HS-5 (cell line): Measurements from ENCODE around the gene PDLIM3.
"Not testable (repeated sequence)": the region's sequence is repeated elsewhere in the genome, so short reads cannot be mapped to it uniquely, and the experiment has no call there.

Source experiments
- DNase-seq: peaks from one replicate; pipeline ENCODE4 v3.0.0-alpha.2; 2012; ENCODE audit warnings: low read depth

Gene PDLIM3

DNA sequence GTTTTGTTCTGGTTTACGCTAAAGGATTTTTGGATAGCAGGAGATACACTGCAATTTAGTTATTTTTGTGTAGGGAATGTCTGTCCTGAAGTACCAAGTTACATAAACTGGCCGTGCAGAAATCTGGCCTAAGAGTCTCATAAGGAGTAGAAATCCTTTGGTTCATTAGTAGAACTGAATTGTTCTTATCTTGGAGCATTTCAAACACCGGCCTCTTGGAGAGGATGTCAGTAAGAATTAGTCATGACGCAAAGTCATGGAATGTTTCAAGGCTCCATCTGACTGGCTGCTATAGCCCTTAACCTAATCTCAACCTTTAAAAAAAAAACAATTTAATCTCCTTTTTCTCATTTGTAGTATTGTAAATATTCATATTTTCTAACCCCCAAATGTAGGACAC, 15.2 kb downstream of the PDLIM3 start:
- DNase-seq, result no peak

GRCh38 chr4:185518494-185518893, 16.8 kb downstream of the PDLIM3 start:
- DNase-seq, result no peak

- DNase-seq, result no peak
These were observed 17.2 kb downstream of the PDLIM3 start for GRCh38 chr4:185518069-185518468.

DNA sequence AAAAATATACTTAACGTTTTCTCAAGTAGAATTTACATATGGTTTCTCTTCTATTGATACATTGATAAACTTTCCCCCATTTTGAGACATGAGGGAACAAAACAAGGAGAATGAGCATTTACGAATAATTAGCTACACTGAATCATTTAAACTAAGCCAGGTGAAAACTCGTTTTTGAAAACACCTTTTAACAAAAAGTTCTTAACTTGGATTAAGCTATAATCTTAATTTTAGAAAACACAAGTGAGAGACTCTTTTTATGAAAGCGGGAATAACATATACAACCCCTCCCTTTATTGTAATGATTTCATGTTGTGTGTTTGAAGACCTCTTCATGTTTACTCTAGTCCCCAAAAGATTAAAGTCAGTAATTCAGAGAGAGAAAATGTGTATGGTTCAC, 20.1 kb downstream of the PDLIM3 start:
- DNase-seq, result no peak

DNA sequence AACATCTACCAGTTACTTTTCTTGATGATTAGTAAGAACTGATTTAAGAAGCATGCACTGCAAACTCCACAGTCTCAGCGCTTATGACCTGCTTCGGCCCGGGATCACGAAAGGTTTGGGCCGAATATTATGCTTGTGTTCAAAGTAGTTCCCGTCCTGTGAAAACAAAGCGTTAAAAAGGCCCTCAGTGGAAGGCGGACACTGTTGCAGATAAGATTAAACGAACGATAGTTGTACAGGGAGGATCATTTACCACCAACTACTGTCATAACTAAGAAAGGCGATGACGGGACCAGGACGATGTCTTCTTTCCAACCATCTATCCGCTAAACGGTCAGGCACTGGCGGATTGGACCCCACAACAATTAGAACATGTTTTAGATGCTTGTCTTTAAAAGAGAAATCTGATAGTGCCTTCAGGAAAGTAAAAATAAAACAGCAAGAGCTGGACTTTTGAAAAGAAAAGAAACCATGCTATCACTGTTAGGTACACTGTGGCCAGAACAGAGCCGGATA, 21.1 kb downstream of the PDLIM3 start:
- DNase-seq, result no peak

DNA sequence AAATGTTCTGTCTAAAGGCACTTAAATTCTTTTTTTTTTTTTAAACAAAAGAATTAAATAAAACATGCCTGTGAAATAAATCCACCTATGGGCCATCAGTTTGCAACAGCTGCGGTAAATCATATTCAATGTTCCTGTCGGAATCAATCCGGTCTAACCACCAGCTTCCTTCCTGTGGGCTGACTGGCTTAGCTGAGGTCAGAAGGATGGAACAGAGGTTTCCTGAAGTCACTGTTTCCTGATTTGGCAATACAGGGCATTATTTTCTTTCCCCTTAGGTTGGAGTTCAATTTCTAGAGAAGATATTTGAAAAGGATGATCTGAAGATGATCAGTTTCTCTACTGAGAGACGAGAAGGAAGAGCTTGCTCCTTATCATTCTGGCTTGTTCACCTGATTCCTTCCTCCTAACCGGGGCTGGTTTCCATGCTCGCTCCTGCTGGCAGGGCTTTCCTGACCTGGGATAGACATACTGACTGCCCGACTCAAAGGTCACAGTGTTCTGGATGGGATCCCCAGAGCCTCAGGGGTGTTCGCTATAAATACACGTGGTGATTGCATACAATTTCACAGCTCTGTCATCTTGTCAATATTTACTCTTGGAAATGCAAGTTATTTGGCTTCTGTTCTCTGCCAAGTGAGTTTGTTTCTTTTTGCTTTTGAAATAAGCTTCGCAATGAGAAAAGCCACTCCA, 21.7 kb downstream of the PDLIM3 start:
- DNase-seq, result no peak

DNA sequence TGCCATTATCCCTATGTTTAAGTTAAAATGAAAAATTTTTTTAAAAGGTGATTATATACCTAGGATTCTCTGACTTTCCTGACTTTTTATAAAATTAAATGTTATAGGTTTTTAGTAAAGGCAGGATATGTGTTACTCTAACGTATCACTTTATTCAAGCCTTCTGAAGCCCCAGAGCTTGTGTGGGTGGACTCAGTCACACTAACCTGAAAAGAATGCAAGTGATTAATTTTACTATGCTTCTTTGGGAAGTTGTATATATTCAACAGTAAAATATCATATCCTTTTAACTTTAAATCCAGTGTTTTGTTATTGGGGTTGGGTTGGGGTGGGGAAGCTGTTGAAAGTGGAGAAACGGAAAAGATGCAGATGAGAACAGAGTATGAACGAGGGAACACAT, 22.8 kb downstream of the PDLIM3 start:
- DNase-seq, result no peak

DNA sequence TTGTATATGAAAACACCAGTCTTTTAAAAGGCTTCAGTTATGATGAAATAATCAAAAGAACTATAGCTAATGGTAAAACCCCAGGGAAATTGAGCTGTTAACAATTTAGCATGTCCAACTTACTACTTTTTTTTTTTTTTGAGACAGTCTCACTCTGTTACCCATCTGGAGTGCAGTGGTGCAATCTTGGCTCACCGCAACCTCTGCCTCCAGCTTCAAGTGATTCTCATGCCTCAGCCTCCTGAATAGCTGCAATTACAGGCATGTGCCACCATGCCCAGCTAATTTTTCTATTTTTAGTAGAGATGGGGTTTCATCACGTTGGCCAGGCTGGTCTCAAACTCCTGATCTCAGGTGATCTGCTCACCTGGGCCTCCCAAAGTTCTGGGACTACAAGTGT, 24.1 kb downstream of the PDLIM3 start:
- DNase-seq, result not testable (repeated sequence)

GRCh38 chr4:185510806-185511205, 24.5 kb downstream of the PDLIM3 start:
- no peak for DNase-seq

GRCh38 chr4:185508181-185508580, 27.1 kb downstream of the PDLIM3 start:
- DNase-seq, result no peak

DNA sequence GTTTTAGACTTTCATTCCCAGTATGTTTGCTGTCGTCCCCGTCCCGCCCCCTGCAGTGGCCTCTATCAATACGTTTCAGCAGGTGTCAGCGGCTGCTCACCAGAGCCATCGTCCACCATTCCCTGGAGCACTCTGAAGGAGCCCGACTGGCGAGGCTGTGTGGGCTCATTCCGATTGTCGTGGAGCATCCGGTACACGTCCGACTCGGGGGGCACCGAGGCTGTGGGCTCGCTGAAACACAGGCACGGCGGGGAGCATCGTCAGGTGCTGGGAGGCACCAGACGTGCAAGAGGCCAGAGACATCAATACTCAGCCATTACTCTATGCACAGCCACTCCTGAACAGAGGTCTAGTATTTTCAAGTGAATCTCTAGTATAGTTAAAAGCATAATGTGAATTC, 28.9 kb downstream of the PDLIM3 start:
- no peak for DNase-seq

- DNase-seq, result no peak
These were observed 30.9 kb downstream of the PDLIM3 start for GRCh38 chr4:185504098-185505047.

GRCh38 chr4:185502386-185502785, 32.9 kb downstream of the PDLIM3 start:
- DNase-seq, result no peak

- no peak for DNase-seq
These were observed 34.7 kb downstream of the PDLIM3 start for GRCh38 chr4:185500576-185500975.

- DNase-seq, result no peak
These were observed 35.3 kb downstream of the PDLIM3 start for GRCh38 chr4:185500035-185500434.

DNA sequence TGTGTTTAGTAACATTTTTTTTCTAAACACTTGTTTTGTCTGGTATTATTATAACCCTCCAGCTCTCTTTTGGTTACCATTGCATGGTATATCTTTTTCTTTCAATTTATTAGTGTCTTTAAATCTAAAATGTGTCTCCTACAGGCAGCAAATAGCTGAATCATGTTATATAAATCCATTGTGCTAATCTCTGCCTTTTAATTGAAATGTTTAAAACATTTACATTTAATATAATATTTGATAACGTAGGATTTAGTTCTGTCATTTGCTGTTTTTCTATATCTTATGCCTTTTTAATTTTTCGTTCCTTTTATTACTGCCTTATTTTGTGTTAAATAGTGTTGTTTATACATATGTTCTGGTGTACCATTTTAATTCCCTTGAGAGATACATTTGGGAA, 46.7 kb downstream of the PDLIM3 start:
- DNase-seq, result no peak

- DNase-seq, result no peak
These were observed 53.9 kb downstream of the PDLIM3 start for GRCh38 chr4:185481401-185481800.

DNA sequence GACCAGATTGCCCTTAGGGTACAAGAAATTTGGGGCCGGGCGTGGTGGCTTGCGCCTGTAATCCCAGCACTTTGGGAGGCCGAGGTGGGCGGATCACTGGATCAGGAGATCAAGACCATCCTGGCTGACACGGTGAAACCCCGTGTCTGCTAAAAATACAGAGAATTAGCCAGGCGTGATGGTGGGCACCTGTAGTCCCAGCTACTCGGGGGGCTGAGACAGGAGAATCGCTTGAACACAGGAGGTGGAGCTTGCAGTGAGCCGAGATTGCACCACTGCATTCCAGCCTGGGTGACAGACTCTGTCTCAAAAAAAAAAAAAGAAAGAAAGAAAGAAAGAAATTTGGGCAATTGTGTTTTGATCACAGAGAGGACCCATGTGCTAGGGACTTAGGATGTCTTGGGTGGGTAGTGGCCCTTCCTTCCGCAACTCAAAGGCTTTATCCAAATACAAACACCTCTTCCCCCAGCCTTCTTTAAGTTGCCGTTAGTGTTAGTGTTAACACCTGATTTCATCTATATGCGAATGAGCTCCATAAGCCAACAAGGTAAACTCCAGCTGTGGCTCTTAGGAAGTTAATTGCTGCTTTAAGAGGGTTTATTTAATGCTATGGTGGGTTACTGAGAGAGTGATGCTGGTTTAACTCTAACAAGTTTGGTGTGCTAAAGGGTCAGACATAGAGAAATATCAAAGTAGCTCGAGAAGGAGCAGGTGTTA, 55.1 kb downstream of the PDLIM3 start:
- DNase-seq, result no peak

- no peak for DNase-seq
These were observed 55.8 kb downstream of the PDLIM3 start for GRCh38 chr4:185479507-185479971.

- DNase-seq, result no peak
These were observed 62.1 kb downstream of the PDLIM3 start for GRCh38 chr4:185473247-185473646.

DNA sequence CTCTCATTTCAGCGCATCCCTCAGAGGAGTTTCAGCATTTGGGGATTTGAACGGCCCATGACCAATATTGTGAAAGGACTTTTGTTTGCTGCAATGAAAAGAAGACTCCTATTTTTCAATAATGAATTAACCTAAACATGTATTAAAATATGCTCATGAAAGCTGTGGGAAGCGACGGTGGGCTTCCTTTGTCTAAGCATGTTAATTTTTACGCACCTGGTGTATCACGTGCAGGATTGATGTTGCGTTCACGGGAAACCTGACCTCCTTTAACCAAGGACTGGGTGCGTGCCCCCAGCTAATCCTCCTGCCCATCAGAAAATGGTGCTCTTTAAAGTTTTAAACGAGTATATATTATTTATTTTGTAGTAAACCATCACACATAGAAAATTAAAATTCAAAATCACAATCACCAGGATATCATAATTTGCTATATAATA, 63.2 kb downstream of the PDLIM3 start:
- no peak for DNase-seq
